Right renal pelvis (tissue), 4 donors: ENCODE results near the gene WDR35. TPM values are rescaled to one million over a fixed set of nuclear protein-coding genes. Genes with fewer than 3 reads are reported as not detected.

ENCODE experiments used
- DNase-seq, 4 donors: peaks; one replicate each; pipeline ENCODE4 v3.0.0-alpha.2; 2013; ENCODE audit warnings: low read depth in 4 of 4, low spot score in 3 of 4, missing footprints in 1 of 4
- polyA plus RNA-seq, 4 donors: library from polyadenylated mRNA; unstranded; fragments of 120-200 nt; gene quantifications; one replicate each; pipeline ENCODE4 v1.2.1, GENCODE V29; 2013; ENCODE audit not compliant: insufficient read length in 4 of 4

WDR35 gene
- polyA plus RNA-seq, result 10 to 100 TPM; 23.5 to 31.4 (median 29.0) TPM

GRCh38 chr2:19989667-19990415 is at the start of gene WDR35:
WDR35 (minus strand) TSS chr2:19990105; CDS start chr2:19990015, 90 bp downstream.
- DNase-seq, result peak; percentile 73 to 79 (median 76)

- no peak for DNase-seq
These were observed 47.8 kb upstream of the WDR35 start for GRCh38 chr2:20037660-20038059.

DNA sequence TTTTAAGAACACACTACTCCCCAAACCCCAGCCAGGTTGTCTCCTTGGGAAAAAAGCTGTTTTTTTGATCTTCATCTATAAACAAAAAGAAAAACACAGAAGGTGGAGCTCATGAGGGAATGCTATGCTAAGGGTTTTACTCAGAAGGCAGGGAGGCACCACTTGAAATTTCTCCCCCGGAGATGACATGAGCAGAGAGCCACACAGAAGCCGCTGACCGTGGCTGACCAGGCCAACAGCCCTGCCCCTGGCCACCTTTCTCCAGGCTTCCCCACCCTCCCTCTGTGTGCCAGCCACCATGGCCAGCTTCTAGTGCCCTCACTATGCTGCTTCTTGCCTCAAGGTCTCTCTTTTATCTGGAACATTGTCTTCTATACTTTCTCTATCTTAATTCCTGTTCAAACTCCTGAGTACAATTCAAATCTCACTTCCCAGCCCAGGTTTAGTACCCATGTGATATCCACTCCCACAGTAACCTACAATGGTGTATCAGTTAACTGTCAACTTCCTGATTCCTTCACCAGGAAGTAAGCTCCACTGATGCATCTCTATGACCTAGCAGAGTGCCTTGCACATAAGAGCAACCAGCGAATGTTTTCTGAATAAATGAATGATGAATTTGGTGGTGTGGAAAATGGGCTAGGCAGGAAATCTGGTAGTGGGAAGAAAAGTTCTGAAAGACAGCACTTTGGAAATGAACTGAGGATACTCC is 46.2 kb upstream of the WDR35 start:
- DNase-seq, result no peak

GRCh38 chr2:20034821-20035220 is 44.9 kb upstream of the WDR35 start:
- DNase-seq, result no peak

GRCh38 chr2:20034218-20034617 is 44.3 kb upstream of the WDR35 start:
- DNase-seq, result no peak

DNA sequence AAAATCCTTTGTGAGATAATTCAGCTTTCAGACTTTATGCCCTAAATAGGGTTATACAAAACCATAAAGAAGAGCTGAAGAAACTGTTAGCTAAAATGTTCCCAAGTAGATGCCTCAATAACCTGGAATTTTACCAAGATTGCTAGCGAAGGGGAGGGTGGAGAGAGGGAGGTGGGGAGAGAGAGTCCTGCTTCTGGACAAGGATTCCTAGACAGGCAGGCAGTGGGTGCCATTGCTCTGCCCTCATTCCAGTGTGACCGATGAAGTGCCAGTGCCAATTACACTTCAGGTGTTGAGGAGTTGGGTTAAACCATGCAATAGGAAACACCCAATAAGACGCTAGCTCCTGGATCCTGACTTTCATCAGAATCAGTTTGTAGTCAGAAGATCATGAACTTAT is 43.4 kb upstream of the WDR35 start:
- no peak for DNase-seq

GRCh38 chr2:20030224-20030623 is 40.3 kb upstream of the WDR35 start:
- DNase-seq, result no peak

GRCh38 chr2:20027705-20028434 is 38.0 kb upstream of the WDR35 start:
- no peak for DNase-seq

DNA sequence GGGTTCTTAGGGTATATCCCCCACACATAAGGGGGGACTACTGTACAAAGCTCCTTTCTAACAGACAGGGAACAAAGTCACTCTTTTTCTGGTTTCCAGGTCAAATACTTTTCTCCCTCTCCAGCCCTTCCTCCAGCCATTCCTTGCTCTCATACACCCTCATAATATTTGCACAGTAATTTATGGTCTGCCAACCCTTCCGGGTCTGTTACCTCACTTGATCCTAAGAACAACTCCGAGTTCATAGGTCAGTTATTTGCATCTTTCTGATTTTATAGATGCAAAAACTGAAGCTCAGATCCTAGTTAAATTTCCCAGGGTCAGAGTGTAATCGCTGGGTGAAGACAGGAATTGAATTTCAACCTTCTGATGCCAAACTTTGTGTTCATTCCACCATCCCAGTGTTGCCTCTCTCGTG is 37.4 kb upstream of the WDR35 start:
- no peak for DNase-seq

GRCh38 chr2:20025065-20025786 is 35.3 kb upstream of the WDR35 start:
- DNase-seq, result no peak

DNA sequence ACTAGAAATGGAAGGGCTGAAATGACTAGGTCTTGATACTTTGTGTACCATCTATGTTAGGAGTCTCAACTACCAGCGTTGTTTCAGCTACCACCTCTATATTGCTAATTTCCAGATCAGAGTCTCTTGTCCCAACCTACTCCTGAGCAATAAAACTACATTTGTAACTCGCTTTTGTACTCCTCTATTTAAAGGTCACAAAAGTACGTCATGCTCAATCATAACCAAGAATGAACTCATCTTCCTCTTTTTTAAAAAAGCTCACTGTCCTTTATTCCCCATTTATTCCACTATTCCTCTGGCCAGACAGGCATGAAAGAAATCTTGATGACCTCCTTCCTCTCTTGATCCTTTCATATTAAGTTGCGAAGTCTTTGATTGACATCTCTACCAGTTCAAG is 33.8 kb upstream of the WDR35 start:
- DNase-seq, result no peak

GRCh38 chr2:20021405-20022009 is 31.6 kb upstream of the WDR35 start:
- no peak for DNase-seq

DNA sequence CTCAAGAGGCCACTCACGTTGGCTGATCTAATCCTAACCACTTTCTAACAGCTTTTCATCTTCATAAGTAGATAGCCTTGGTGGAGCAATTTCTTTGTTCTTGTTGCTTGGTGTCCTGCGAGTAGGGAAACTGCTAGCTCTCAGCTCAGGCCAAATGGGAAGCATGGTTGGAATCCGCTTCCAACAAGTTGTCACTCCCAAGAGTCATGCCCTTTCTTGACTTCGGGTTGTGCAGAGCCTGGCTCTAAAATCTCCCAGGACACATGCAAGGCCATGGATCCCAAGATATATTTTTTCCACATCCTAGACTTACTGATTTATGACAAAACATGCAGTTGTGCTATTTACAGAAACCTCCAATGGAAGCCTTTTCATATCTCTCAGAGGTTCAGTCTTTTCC is 29.8 kb upstream of the WDR35 start:
- no peak for DNase-seq

DNA sequence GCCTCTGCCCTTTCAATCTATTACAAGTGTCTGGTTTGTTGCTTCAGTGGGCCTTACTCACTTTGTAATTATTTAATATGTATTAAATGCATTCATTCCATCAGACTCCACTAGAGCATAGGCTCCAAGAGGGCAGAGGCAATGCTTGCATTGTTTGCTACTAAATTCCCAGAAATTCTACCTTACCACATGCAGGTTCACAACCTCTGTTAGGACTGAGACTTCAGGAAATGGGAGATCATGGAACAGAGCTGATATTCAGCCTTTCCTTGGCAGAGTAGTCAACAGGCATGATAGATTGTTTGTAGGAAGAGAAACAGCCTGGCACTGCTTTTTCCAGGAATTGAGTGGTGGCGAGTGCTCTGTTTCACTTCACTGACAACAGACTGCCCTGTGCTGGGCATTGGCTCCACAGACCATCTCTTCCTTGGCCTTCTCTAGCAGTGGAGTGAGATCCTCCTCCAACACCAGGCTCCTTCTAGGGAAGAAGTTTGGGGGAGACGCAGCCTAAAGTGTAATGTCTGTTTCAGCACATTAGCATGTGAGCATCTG is 28.8 kb upstream of the WDR35 start:
- no peak for DNase-seq

DNA sequence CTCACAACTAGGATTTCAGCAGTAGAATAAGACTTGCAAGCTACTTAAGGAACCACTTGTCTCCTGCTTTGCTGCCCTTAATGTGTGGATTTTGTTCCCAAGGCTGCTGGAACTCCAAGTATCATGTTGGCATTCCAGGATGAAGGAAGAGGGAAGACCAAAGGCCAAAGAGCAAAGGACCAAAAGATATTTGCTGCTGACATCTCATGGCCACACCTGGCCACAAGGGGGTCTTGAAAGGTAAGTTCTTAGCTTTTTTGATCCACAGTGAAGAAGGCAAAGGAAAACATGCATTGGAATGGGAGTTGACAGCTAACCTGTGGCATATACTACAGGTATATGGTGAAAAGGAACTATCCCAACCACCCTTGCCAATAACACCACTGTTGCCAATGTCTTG is 26.4 kb upstream of the WDR35 start:
- no peak for DNase-seq

- DNase-seq, result peak in 1 of 4 donors; percentile 40
These were observed 25.7 kb upstream of the WDR35 start for GRCh38 chr2:20015482-20016083.

GRCh38 chr2:20013126-20013849 is 23.4 kb upstream of the WDR35 start:
- no peak for DNase-seq

DNA sequence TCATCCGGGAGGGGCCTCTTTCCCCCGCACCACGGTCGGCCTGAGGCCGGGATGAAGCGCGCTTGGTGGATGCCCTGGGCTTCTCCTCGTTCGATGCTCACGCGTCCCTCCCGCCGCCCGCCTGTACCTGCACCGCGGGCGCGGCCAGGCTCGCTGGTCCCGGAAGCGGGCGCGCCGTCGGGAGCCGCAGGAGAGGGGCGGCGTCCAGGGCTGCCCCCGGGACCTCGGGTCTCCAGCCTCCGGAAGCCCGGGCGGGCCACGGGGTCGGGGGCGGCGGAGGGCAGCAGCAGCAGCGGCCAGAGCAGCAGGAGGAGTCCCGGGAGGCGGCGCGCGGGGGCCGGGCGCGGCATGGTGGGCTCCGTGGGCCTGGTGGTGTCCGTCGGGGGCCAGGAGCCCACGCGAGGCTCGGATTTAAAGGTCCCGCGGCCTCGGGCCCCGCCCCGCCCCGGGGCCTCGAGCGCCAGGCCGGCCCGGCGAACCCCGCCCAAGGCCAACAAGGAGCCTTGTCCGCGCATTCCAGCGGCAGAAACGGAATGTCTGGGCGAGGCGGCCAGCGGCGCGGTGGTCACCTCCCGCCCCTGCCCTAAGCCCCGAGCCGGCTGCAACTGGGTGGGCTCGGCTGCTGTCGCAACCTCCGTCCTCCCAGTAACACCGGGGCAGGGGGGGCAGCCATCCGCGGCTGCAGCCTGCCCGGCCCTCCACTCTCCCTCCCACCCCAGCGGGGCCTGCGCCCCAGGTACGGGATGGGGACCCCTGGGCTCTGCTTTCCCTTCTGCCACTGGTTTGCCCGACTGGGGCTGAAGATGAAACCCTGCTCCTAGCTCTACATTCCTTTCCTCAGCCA is 22.6 kb upstream of the WDR35 start, which contains the start of gene MATN3:
Gene MATN3, minus strand, starts transcription at position 387 of the 844 bp plus-strand sequence. Its CDS starts 37 bp downstream, at position 350.
- no peak for DNase-seq
